Measurements from ENCODE around the gene ANO7.

DNA sequence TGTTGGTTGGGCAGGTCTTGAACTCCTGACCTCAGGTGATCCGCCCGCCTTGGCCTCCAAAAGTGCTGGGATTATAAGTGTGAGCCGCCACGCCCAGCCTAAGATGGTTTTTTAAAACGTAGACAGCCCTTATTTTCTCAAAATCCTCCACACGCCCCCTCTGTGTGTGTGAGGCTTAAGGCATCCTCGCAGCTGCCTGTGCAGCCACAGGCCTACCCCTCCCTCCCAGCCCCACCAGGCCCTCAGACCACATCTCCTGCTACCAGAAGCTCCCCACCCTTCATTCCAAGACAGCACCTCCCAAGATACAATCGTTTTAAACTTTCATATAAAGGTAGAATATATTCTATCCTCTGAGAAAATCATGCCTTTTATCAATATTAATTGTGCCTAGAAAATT, 4.8 kb downstream of the ANO7 start:
- TF ChIP-seq CTCF (IDR thresholded peaks at IDR 0.05) (no peak), POLR2A (IDR thresholded peaks at IDR 0.05) (no peak)
